HG03469 (cell line): ENCODE measurements around the gene USP10.

Source experiments
- ATAC-seq: cut with Tn5 transposase; IDR thresholded peaks from one replicate; pipeline ENCODE4 v1.9.1; 2021; ENCODE audit warnings: mild to moderate bottlenecking, moderate library complexity, moderate number of reproducible peaks; ENCODE audit not compliant: unreplicated experiment

Gene USP10

DNA sequence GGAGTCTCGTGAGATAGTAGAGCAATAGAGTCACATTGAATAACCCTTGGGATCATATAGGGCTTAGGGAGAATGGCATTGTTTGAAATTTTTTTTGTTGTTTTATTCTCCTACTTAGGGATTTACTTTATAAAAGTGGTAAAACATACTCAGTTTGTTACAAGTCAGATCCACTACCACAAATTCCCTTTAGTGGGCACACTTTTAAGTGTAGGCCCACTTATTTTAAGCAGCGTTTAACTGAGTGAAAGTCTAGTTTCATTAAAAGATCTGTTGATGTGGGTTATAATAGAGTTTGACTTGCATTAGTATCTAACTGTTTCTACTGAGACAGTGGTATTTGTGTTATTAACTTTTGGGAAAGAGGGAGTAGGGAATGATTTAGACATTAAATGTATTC, 49.3 kb downstream of the USP10 start:
- ATAC-seq: no peak

- no peak for ATAC-seq
These were observed 50.0 kb downstream of the USP10 start for GRCh38 chr16:84749815-84750214.

DNA sequence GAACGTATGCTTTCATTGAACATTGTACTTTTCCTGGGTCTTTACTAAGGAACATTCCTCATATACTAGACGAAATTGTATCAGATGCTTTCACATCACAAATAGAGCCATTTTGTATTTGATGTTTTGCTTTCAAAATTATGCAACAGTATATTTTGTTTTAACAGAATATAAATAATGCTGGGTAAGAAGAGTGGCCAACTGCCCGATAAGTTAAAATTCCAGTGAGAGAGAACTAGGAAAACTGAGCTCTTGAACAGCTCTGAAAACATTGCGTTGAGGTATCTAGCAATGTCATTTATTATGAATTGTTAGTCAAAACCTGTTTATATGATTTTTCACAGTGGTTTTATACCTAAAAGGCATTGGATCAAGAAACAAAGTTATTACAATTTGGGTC, 50.8 kb downstream of the USP10 start:
- no peak for ATAC-seq

- no peak for ATAC-seq
These were observed 51.4 kb downstream of the USP10 start for GRCh38 chr16:84751241-84751640.

- no peak for ATAC-seq
These were observed 52.1 kb downstream of the USP10 start for GRCh38 chr16:84751947-84752346.

DNA sequence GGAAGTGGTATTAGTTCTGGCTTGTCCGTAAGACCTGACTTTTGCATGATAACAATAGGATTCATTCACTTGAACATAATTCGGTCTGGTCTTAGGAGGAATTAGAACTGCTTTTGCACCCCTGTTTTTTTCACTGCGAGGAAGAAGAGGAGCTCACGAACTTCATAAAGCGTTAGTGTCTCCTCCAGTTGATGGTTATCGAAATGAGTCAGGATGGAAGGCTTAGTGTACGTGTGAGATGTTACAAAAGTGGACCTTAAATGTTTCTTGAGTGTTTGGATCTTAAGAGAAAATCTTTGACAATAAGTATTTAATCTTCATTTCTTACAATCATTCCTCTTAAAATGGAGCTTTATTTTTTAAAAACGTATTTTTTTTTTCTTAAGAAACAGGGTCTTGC, 52.8 kb downstream of the USP10 start:
- ATAC-seq: no peak

GRCh38 chr16:84753412-84754326, 53.9 kb downstream of the USP10 start:
- ATAC-seq: no peak

GRCh38 chr16:84754353-84754856, 54.6 kb downstream of the USP10 start:
- peak; percentile 40 for ATAC-seq

GRCh38 chr16:84754956-84755672, 55.3 kb downstream of the USP10 start:
- no peak for ATAC-seq

DNA sequence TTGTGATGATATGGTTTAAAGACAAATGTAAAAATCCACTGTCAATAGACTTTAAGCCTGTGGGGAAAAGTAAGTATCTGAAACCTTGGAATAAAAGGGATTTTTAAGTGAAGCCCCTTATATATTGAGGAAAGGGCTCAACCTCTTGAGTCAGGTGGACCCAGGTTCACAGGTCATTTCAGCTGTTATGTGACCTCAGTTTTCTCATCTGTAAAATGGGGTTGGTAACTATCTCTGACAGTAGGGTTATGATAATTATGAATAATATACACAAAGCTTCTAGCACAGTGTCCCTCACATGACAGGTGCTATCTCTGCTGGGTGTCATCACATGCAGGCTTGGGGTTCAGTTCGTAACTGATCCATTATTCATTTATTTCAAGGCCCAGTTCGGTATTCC, 57.0 kb downstream of the USP10 start:
- ATAC-seq: no peak

GRCh38 chr16:84758627-84759026, 58.8 kb downstream of the USP10 start:
- ATAC-seq: no peak

GRCh38 chr16:84759061-84759460, 59.3 kb downstream of the USP10 start:
- ATAC-seq: no peak

- ATAC-seq: no peak
These were observed 60.1 kb downstream of the USP10 start for GRCh38 chr16:84759906-84760305.

- ATAC-seq: no peak
These were observed 61.9 kb downstream of the USP10 start for GRCh38 chr16:84761448-84762368.

DNA sequence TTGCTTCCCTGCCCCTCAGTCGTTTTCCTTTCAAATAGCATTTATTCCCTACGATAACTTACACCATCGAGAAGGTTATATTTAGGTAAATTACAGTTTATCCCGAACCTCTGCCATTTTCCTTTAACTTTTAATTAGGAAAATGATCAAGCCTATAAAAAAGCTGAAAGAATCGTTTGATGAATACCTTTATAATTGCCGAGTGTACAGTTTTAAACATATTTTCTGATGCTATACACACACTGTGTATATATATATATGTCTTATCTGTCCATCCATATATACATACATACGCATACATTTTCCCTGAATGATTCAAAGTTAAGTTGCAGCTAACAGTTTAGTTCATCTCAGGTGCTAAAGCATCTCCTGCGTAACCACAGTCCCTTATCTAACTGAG, 63.4 kb downstream of the USP10 start:
- ATAC-seq: no peak

DNA sequence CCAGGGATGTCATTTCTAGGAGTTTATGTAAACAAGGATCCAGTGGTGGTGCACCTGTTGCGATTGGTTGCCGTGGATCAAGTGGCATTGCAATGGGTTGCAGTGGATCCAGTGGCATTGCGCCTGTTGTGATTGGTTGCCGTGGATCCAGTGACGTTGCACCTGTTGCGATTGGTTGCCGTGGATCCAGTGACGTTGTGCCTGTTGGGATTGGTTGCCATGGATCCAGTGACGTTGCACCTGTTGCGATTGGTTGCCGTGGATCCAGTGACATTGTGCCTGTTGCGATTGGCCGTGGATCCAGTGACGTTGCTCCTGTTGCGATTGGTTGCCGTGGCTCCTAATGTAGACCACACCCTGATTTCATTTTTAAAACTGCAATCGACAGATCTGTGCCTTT, 63.8 kb downstream of the USP10 start:
- ATAC-seq: no peak

- ATAC-seq: no peak
These were observed 65.2 kb downstream of the USP10 start for GRCh38 chr16:84764970-84765369.

GRCh38 chr16:84765616-84766580, 66.1 kb downstream of the USP10 start:
- ATAC-seq: no peak

GRCh38 chr16:84766978-84767773, 67.4 kb downstream of the USP10 start:
- no peak for ATAC-seq
